HG02973 (cell line): ENCODE data around the gene PLEKHF1.

Source experiments
- ATAC-seq: cut with Tn5 transposase; IDR thresholded peaks from one replicate; pipeline ENCODE4 v1.9.1; 2021; ENCODE audit warnings: moderate library complexity; ENCODE audit not compliant: unreplicated experiment

PLEKHF1 gene

DNA sequence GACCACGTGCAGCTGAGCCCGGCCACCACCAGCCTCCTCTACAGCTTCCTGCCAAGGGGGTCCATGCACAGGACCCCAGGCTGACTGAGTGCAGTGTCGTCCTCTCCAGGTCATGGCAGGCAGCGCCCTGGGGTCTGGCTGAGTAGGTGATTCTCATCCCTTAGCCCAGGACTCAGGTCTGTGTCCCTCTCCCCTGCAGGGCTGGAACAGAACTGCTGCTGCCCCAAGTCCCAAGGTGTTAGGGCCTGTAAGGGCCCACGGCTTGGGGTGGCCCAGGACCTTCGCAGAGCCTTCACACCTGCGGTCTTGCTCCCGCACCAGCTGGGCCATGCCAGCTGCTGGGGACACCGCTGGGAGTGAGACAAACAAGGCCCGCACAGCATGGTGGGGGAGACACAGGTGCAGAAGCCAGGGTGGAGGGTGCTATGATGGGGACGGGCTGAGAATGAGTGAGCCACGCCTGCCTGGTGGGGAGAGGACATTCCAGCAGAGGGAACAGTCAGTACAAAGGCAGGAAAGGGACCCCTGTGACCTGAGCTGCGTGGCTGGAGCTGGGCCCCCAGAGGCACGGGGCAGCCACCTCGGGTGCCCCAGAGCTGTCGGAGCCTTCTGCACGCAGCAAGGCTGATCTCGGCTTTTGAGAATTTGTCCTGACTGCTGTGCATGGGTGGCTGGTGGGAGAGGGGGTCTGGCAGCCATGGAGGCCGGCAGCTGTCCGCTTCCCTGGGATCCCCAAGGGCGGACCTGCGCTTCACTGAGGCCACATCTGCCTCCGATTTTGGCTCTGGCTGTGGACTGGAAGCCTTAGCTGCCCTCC lies 11.9 kb downstream of the PLEKHF1 start:
- no peak for ATAC-seq

DNA sequence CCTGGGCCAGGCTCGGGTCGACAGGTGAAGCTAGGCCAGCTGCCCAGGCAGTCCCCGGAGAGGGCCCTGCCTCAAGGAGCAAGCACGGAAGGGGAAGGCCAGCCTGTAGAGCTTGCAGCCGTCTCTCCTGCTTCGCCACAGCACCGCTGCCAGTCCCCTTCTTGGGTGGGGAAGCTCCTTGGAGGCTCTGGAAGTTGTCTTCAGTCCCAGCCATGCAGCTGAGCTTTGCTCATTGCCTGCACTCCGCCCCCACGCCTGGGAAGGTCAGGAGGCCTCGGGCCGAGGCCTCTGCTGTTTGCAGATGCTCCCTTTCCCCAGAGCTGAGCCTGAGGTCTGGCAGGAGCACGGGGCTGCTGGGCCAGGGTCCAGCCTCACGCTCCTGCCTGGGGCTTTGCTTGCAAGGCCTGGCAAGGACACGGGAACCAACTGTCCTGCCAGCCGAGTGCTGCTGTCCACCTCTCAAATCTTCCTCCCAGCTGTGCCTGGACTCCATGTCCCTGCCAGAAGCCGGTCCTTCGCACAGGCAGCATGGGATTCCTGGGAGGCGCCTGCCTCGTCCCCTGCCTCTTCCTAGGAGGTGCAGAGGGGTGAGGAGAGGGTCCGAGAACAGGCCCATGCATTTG lies 13.3 kb downstream of the PLEKHF1 start:
- ATAC-seq, result no peak

DNA sequence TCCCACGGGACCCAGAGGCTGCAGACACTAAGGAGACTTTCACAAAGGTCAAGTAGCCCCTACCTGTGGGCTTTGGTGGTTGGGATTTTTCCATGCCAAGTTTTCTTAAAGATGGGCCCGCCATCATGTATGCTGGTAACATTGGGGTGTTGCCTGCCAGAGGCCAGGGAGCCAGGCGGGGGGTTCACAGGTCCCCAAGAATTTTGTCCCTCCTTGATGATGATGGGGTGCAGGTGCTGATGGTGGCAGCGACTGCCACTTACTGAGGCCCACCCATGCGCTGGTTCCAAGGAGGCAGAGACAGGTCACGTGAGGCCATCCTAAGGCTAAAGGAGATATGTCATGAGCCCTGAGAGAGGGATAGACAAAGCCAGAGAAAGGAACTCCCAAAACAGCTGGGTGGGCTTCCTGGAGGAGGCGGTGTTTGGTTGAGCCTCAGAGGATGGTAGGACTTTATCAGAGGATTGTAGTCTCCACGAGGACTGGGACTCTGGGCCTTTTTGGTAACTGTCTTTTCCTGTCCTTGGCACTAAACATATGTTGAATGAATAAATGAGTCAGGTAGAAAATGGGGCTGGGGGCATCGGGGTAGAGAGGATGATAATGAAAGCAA lies 14.4 kb downstream of the PLEKHF1 start:
- no peak for ATAC-seq

DNA sequence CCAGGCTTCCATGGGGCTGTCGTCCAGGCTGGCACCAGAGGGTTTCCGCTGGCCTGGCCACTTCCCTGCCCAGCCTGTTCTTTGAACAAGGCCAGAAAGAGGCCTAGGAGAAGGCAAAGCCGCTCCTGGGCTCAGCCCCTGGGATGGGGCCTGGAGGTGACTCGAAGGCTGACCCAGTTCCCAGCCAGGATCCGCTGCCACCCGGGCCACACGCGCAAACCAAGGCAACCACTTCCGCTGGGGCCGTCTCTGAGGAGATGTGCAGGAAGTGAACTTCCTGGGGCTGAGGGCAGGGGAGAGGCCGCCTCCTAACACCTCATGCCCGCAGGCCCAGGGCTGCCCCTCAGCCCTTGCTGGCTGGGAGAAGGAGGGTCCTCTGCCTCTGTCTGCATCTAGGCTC lies 15.2 kb downstream of the PLEKHF1 start:
- ATAC-seq, result no peak

DNA sequence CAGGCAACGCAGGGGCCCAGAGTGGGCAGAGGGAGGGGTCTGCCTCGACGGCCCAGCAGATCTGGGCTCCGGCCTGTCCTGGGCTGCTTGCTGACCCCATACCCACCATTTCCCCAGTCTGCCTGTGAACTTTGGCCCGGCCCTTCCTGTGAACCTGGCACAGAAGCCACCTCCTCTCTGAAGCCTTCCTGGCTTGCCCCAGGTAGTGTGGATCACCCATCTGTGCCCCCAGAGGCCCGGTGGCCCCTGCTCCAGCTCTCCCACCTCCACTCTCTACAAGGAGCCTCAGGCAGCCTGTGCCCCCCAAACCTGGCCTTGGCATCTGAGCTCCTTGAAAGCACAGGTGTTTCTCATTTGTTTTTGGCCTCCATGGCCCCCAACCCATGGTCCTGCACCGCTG lies 15.7 kb downstream of the PLEKHF1 start:
- no peak for ATAC-seq

DNA sequence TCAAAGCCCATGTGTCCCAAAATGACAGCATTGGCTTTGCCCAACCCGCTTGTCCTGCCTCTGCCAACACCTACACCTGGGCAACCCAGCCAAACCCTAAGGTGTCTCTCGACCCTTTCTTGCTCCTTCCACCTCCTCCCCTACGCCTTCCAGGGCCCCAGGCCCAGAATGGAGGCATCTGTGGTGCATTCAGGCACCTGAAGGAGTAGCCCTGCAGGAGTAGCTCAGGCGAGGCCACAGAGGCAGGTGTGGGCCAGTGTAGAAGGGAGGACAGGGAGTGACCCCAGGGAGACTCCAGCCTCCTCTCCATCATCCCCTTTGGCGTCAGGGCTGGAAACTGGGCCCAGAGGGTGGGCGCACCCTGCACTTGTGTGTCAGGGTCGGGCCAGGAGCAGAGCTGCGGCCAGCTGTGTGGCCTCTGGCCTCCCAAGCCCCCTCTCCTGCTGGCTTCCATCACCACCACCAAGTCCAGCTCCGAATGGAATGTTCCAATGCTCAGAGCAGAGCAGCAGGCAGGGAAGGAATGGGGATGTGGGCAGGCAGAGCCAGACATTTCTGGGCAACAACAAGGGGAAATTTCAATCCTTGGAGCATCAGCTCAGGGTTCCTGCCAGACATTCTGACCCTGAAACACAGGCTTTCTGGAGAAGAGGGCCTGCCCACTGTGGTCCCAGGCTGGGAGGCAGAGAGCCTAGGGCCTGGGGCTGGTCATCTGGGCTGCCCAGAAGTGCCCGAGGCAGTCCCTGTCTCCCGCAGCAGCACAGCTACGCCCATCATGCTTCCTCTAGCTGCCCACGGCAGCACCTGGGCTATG lies 16.4 kb downstream of the PLEKHF1 start:
- no peak for ATAC-seq

DNA sequence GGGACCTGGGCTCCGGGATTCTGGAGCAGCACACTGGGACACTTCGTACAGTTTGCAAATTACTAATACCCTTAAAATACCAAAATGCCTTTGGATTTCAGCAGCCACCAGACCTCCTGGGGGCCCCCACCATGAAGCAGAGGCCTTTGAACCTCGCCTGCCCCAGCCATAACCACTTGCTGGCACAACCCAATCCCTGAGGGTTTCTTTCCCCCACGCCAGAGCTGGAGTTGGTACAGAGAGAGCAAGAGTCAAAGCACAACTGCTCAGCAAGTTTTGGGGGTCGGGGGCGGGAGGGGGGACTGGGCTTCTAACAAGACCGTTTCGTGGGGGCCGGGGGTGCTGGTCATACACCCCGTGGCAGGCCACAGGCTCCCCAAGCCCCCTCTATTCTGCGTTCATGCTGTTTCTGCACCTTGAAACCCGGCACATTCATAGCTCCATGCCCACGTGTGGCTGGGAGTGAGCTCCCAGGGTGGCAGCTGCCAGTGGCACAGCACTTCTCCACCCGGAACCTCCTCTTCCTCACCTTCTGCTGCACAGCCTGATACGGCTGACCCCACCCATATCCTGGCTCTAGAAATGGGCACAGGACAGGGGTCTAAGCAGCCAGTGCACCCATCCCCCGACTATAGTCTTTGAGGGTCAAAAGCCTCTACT lies 17.1 kb downstream of the PLEKHF1 start:
- no peak for ATAC-seq

DNA sequence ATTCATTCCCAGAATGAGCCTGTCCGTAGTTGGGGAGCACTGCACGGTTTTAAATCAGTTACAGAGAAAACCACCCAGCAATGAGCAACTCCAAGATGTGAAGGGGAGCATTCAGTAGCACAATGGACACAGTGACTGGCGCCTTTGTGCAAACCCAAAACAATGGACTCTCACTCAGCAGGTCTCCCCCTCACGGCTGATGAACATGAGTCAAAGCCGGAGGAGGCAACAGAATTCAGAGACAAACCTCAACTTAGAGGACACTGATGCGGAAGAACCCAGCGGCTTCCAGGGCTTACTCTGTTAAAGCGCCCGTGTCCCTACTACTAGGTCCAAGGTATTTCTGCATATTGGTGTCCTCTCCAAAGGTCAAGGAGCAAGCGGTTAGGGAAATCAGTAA lies 17.7 kb downstream of the PLEKHF1 start:
- ATAC-seq, result no peak

DNA sequence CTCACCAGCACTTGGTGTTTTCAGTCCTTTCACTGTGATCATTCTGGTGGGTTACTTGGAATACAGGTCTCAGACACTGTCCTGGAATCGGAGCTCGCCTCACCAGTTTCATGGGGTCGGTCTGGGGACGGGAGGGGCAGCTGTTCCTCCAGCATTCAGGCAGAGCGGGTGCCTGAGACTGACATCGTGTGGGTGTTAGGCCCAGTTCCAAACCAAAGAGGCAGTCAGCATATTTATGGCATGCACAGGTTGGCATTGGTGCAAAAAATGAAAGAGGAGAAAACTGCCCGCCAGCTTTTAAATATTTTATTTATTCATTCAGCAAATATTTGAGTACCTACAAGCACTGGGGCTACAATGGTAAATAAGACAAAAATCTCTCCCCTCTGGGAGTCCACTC lies 20.1 kb downstream of the PLEKHF1 start:
- ATAC-seq, result no peak

DNA sequence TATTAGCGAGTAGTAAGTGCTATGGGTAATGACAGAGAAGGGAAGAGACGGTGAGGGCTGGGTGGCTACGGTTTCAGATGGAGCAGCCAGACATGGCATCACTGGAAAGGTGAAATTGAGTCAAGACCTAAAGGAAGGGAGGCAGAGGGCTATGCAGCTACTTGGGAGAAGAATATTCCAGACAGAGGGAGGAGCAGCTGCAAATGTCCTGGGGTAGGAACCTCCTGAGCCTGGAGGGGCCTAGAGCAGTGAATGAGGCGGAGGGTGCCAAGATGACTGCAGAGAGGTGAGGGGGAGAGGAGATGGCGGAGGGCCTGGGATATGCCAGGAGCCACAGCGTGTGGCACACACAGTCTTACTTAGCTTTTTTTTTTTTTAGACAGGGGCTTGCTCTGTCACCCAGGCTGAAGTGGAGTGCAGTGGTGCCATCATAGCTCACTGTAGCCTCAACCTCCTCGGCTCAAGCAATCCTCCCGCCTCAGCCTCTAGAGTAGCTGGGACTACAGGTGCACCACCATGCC lies 21.1 kb downstream of the PLEKHF1 start:
- no peak for ATAC-seq

DNA sequence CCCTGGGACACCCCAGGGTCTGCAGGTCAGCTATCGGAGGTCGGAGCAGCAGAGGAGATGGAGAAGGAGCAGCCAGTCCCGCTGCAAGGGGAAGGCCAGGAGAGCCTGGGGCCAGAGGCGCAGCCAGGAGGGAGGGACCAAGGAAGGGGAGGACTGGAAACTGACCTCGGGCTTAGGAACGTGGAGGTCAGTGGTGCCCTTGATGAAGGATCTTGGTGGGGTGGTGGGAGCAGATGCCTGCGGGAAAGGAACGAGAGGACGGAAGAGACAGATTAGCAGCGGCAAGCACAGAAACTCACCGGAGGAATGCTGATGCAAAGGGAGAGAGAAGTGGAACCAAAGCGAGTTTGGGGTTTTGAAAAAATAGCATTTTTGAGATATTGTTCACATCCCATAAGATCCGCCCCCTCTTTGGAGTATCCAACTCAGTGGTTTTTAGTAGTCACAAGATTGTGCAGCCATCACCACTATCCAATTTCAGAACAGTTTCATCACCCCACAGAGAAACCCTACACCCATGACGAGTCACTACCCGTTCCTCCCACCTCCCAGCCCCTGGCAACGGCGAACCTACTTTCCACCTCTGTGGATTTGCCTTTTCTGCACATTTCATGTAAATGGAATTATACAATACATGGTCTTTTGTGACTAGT lies 22.1 kb downstream of the PLEKHF1 start:
- no peak for ATAC-seq

DNA sequence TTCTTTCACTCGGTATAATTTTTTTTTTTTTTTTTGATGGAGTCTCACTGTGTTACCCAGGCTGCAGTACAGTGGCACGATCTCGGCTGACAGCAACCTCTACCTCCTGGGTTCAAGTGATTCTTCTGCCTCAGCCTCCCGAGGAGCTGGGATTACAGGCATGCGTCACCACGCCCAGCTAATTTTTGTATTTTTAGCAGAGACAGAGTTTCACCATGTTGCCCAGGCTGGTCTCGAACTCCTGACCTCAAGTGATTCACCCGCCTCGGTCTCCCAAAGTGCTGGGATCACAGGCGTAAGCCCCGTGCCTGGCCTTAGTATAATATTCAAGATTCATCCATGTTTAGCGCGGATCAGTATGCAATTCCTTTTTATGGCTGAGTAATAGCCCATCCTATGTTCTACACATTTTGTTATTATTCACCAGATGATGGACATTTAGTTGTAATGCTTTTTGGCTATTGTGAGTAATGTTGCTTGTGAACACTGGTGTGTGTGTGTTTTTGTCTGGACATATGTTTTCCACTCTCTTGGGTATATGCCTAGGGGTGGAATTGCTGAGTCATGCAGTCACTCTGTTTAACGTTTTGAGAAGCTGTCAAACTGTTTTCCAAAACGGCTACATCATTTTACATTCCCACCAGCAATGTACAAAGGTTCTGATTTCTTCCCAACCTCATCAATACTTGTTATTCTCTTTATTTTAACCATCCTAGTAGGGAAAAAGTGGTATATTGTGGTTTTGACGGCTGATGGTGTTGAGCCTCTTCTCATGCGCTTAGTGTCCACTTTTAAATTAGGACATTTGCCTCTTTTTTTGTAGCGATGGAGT lies 22.9 kb downstream of the PLEKHF1 start:
- no peak for ATAC-seq

DNA sequence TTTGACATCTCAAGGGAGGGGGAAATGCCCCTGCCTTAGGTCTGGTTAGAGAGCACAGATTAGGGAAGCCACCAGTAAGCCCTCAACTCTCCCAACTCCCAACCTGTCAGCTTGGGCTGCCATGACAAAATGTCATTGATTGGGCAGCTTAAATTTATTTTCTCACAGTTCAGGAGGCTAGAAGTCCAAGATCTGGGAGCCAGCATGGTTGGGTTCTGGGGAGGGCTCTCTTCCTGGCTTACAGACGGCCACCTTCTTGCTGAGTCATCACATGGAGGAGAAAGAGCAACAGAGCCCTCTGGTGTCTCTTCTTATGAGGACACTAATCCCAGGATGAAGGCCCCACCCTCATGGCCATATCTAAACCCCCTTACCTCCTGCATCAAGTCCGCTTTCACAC lies 25.6 kb downstream of the PLEKHF1 start:
- no peak for ATAC-seq

DNA sequence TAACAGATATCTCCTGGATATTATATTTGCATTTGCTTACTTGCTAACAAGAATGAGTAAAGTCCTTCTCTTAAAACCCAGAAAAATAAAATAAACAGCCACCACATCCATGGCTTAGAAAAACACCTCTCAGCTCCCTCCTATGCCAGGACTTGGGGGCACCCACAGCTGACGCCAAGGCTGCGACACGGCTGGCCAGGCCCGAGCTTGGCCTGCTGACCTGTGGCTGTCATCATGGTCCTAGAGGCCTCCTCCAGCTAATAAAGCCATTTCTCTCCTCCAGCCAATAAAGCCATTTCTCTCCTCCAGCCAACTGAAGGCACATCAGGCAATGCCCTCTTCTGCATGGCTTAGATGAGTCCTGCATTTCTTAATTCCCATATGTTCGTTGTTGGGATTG lies 28.9 kb downstream of the PLEKHF1 start:
- ATAC-seq, result no peak

DNA sequence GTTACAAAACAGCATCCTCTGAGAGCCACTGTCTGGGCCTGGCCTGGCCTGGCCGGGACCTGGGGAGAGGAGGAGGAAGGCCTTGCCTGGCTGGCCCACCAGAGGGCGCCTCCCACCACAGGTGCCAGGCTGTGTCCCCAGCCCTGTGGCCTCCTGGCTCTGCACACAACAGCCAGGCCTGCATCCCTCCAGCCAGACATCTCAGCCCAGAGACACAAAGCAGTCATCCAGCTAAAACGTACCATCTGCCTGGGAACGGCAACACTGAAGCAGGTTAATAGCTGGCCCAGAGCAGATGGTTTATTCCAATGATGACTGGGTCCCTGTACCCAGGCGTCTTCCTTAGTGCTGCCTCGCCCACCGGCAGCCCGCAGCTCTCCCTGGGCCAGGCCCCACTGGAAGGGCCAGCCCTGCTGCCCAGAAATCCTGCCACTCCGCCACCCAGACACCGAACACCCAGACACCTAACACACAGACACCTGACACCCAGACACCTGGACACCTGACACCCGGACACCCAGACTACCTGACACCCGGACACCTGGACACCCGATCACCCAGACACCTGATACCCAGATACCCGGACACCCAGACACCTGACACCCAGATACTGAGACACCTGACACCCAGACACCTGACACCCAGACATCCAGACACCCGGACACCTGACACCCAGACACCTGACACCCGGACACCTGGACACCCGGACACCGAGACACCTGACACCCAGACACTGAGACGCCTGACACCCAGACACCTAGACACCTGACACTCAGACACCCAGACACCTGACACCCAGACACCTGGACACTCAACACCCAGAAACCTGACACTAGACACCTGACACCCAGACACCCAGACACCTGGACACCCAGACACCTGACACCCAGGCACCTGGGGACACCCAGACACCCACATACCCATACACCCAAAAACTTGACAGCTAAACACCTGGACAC lies 29.7 kb downstream of the PLEKHF1 start:
- ATAC-seq, result peak; percentile 89

DNA sequence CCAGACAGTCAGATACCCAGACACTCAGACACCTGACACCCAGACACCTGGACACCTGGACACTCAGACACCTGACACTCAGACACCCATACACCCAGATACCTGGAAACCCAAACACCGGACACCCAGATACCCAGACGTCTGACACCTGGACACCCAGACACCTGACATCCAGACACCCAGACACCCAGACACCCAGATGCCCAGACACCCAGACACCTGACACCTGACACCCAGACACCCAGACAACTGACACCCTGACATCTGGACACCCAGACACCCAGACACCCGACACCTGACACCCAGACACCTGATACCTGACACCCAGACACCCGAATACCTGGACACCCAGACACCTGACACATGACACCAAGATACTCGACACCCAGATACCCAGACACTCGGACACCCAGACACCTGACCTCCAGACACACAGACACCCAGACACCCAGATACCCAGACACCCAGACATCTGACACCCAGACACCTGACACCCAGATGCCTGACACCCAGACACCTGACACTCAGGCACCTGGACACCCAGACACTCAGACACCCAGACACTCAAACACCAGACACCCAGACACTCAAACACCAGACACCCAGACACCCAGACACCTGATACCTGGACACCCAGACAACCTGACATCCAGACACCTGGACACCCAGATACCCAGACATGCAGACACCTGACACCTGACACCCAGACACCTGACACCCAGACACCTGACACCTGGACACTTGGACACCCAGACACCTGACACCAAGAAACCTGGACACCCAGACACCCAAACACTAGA lies 30.7 kb downstream of the PLEKHF1 start:
- ATAC-seq, result no peak

DNA sequence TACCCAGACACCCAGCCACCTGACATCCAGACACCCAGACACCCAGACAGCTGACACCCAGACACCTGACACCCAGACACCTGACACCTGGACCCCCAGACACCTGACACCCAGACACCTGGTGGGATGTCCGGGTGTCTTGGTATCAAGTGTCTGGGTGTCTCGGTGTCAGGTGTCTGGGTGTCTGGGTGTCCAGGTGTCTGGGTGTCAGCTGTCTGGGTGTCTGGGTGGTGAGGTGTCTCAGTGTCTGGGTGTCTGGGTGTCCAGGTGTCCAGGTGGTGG lies 31.2 kb downstream of the PLEKHF1 start:
- no peak for ATAC-seq
